Measurements from ENCODE around the gene AMOT.

Gene AMOT

GRCh38 chrX:112812741-112813140 lies 27.9 kb downstream of the AMOT start:
- no peak for DNase-seq
- in situ Hi-C loops (cut with HindIII; ENCODE audit: low pct_ligation_motif_present, low pct_unique_long_range_greater_than_20kb, low sequenced_read_pairs): no loop called here

- in situ Hi-C loops (cut with HindIII; ENCODE audit: low pct_ligation_motif_present, low pct_unique_long_range_greater_than_20kb, low sequenced_read_pairs): no loop called here
- no peak for DNase-seq
Observed at GRCh38 chrX:112808651-112809195, 31.9 kb downstream of the AMOT start.

DNA sequence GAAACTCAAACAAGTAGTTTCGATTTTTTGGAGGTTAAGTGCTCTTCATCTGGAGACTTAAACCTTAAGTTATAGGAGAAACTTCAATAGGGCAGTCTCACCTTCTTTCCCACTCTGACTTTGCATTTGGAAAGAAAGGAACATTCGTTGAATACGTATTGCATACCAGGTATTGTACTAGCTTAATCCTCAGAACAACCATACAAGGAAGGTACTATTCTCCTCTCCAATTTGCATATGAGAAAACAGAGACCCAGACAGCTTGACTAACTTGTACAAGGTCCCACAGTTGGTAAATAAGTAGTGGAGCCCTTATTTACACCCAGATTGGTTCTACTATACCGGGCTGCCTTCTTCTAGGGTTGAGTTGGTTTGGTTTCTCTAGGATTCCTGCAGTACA lies 32.6 kb downstream of the AMOT start:
- no peak for DNase-seq
- in situ Hi-C loops (cut with HindIII; ENCODE audit: low pct_ligation_motif_present, low pct_unique_long_range_greater_than_20kb, low sequenced_read_pairs): no loop called here

DNA sequence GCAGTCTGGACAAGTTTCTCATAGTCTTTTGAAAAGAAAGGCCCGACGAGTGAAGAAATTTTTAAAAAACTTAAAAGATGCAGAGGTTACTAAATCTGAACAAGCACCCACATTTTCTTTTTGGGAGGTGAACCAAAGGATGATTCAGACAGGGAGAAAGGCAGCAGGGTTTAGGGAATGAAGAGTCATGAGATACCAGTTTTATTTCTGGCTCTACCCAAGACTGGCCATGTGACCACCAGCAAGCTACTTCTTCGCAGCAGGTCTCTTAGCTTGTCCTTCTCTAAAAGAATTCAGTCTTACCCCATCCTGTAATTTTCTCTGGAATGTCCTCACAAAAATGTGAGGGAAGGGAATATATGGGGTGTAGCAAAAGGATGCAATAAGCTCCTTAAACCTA lies 37.6 kb downstream of the AMOT start:
- no peak for DNase-seq
- in situ Hi-C loops (cut with HindIII; ENCODE audit: low pct_ligation_motif_present, low pct_unique_long_range_greater_than_20kb, low sequenced_read_pairs): no loop called here

DNA sequence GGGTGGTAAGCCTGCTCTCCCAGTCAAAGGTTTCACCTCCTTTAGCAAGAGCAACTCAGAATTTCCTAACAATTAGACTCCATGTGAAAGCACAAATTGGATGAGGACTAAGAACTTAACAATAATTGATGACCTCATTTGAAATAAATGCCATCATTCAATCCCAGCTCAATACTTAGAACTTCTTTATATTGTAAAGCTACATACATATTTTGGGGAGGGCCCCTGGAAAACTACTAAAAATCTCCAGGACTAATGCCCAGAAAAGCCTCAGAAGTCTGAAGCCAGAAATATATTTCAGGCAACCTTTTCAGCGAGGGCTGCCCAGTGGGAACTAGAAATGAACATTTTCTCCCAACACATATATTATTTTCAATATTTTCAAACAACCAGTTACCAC lies 38.1 kb downstream of the AMOT start:
- no peak for DNase-seq
- in situ Hi-C loops (cut with HindIII; ENCODE audit: low pct_ligation_motif_present, low pct_unique_long_range_greater_than_20kb, low sequenced_read_pairs): no loop called here

DNA sequence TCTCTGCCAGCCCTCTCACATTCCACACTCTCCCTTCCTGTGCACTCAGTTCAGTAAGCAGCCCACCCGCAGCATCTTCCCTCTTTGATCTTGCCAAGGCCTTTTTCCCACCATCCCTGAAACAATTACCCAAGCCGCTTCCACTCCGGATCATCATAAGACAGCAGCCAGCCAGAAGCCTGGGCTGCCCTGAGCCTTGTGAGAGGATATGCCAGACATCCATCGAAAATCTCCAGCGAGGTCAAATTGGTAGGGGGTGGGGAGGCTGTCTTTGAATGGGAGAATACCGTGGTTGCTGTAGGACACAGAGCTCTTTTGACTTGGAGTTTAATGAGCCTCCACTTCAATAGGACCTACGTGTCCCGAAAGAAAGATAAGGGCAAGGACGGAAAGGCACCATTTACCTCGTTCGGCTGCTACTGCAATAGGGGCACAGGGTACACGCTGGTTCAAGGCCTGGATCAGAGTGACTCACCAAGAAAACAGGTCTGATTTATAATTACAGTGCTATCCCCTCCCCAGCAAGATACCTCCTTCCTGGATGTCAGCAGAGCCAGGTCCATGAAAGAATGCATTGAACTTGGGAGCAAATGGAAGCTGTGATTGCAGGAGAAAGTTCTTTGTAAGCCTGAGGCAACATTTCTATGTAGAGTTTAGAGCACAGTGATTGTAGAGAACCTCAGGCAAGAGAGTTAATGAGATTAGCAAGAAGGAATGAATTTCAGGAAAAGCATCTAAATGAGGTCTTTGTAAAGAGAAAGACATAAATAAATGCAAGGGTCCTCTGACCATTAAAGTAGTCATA lies 39.5 kb downstream of the AMOT start:
- DNase-seq: no peak
- in situ Hi-C loops (cut with HindIII; ENCODE audit: low pct_ligation_motif_present, low pct_unique_long_range_greater_than_20kb, low sequenced_read_pairs): no loop called here

GRCh38 chrX:112799425-112799824 lies 41.2 kb downstream of the AMOT start:
- in situ Hi-C loops (cut with HindIII; ENCODE audit: low pct_ligation_motif_present, low pct_unique_long_range_greater_than_20kb, low sequenced_read_pairs): no loop called here

GRCh38 chrX:112798736-112799135 lies 41.9 kb downstream of the AMOT start:
- no peak for DNase-seq
- in situ Hi-C loops (cut with HindIII; ENCODE audit: low pct_ligation_motif_present, low pct_unique_long_range_greater_than_20kb, low sequenced_read_pairs): no loop called here

More at GRCh38 chrX:112799425-112799824, 41.2 kb downstream of the AMOT start:
- DNase-seq: no peak

DNA sequence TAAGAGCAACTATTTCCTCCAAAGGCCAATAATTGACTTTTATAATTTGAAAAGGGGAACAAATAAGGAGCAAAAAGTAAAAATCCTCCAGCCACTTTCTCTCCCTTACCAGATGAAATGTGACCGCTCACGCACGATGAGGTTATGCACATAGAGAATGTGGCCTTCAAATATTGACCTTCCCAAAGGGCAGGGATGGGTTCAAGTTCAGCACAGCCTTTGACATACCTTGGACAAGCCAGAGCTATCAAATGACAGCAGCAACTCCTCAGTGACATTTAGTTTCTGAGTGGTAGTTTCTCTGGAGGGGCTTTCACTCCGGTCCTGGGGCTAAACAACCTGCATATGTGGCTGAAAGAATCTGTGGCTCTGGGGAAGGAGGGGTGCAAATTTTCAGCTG lies 50.7 kb downstream of the AMOT start:
- no peak for DNase-seq
- in situ Hi-C loops (cut with HindIII; ENCODE audit: low pct_ligation_motif_present, low pct_unique_long_range_greater_than_20kb, low sequenced_read_pairs): no loop called here

DNA sequence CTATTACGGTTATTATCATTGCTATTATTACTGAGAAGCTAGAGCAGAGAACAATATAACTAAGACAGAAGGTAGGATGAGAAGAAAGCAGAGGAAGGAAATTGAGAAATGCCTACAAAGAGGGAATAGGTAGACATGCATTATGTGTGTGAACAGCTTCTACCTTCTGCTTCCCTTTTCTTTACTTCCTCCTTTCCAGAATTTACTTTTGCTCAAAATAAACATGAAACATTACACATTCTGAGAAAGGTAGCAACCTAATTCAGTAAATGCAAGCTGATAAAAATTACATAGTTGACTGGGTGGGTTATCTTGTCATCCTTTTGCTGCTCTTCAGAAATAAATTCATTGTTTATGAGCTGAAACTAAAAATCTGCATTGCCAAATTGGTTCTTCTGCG lies 54.6 kb downstream of the AMOT start:
- in situ Hi-C loops (cut with HindIII; ENCODE audit: low pct_ligation_motif_present, low pct_unique_long_range_greater_than_20kb, low sequenced_read_pairs): no loop called here

DNA sequence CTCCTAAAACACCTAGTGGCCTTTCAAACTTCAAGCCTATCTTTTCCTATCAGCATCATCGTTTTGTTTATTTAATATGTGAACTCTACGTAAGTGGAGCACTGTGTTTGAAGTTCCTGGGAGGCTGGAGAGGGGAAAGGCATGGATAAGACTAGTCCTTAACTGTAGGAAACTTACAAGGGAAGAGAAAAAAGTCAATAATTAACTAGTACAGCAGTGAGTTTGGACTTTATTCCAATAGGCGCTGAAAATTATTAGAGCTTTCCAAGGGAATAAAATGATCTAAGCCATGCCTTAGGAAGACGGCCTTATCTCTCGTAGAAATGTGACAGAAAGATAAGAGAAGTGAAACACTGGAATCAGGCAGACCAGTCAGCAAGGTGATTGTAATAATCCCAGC lies 55.3 kb downstream of the AMOT start:
- DNase-seq: no peak

More for the DNA sequence above, 54.6 kb downstream of the AMOT start:
- no peak for DNase-seq

DNA sequence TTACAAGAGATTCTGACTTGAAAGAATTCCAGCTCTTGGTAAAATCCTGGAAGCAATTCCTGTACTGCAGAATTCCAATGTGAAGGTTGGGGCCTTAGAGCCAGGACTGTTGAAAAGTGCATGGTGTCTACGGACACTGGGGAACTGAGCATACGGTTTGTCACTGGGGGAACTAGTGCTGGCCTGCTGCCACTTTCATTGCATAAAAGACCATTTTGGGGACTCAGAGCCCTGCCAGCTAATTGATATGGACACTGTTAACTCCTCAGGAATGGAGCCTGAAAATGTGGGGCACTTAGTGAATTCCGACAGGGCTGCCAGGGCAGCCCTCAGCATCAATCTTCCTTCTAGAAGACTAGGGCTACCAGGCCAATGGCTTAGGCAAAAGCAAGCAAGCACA lies 55.9 kb downstream of the AMOT start:
- no peak for DNase-seq
- in situ Hi-C loops (cut with HindIII; ENCODE audit: low pct_ligation_motif_present, low pct_unique_long_range_greater_than_20kb, low sequenced_read_pairs): no loop called here

More for the DNA sequence above, 55.3 kb downstream of the AMOT start:
- in situ Hi-C loops (cut with HindIII; ENCODE audit: low pct_ligation_motif_present, low pct_unique_long_range_greater_than_20kb, low sequenced_read_pairs): no loop called here

GRCh38 chrX:112779139-112779538 lies 61.5 kb downstream of the AMOT start:
- no peak for DNase-seq
- in situ Hi-C loops (cut with HindIII; ENCODE audit: low pct_ligation_motif_present, low pct_unique_long_range_greater_than_20kb, low sequenced_read_pairs): no loop called here

GRCh38 chrX:112774651-112775293 lies 65.9 kb downstream of the AMOT start:
- DNase-seq: no peak

DNA sequence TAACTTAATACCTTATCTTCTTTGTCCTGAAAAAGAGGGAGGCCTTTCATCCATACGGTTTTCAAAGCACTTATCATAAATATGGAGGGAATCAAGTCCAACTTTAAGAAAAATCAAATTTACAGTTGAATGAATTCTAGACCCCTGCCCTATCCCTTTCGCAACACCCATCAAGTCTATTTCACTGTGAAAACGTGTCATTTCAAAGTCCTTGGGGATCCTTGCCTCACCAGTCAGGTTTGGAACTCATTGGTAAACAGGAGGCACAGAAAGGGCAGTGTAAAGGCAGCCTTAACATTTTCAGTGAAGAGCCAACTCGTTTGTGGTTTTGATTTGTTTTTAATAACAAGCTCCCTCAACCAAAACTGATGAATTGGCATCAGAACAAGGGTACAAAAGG lies 66.5 kb downstream of the AMOT start:
- in situ Hi-C loops (cut with HindIII; ENCODE audit: low pct_ligation_motif_present, low pct_unique_long_range_greater_than_20kb, low sequenced_read_pairs): no loop called here
- no peak for DNase-seq

More at GRCh38 chrX:112774651-112775293, 65.9 kb downstream of the AMOT start:
- in situ Hi-C loops (cut with HindIII; ENCODE audit: low pct_ligation_motif_present, low pct_unique_long_range_greater_than_20kb, low sequenced_read_pairs): no loop called here

GRCh38 chrX:112769034-112769433 lies 71.6 kb downstream of the AMOT start:
- no peak for DNase-seq
- in situ Hi-C loops (cut with HindIII; ENCODE audit: low pct_ligation_motif_present, low pct_unique_long_range_greater_than_20kb, low sequenced_read_pairs): no loop called here

GRCh38 chrX:112768563-112768962 lies 72.1 kb downstream of the AMOT start:
- no peak for DNase-seq
- in situ Hi-C loops (cut with HindIII; ENCODE audit: low pct_ligation_motif_present, low pct_unique_long_range_greater_than_20kb, low sequenced_read_pairs): no loop called here

DNA sequence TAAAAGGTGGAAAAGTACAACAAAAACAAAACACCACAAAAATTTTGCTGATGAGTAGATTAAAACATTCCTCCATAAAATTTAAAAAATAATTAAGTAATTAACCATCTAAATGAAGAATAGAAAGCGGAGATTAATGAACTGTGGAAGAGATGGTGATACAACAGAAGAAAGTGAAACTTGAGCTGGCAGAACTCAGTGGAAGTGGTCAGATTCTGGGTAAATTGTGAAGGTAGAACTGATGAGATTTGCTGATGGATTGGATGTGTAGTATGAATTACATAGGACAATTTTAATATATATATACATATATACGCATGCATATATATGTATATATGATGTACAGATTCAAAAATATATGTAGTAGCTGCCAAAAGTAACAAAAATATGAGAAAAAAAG lies 73.9 kb downstream of the AMOT start:
- DNase-seq: no peak
- in situ Hi-C loops (cut with HindIII; ENCODE audit: low pct_ligation_motif_present, low pct_unique_long_range_greater_than_20kb, low sequenced_read_pairs): no loop called here

GRCh38 chrX:112761242-112762207 lies 79.1 kb downstream of the AMOT start:
- in situ Hi-C loops (cut with HindIII; ENCODE audit: low pct_ligation_motif_present, low pct_unique_long_range_greater_than_20kb, low sequenced_read_pairs): no loop called here
- no peak for DNase-seq

Measured in ACHN (cell line).